OCI-LY3 (cell line): ENCODE data around the gene NPEPL1.

Experiments
- H2AFZ ChIP-seq: fragments of 200-600, 300-600 bp; shearing (Covaris generic); 2 replicates; pipeline ENCODE4 v1.6.0; 2014; ENCODE audit warnings: antibody characterized with exemption, low read depth, low read length
- H3K27ac ChIP-seq: fragments of 200-600, 300-600 bp; sonication (generic); 2 replicates; pipeline ENCODE4 v1.5.1; 2014; ENCODE audit warnings: mild to moderate bottlenecking, low read length, moderate library complexity, mixed read lengths
- H3K27me3 ChIP-seq: fragments of 200-600, 300-600 bp; sonication (generic); 2 replicates; pipeline ENCODE4 v1.6.1; 2014; ENCODE audit warnings: low read depth, low read length, mixed read lengths
- H3K36me3 ChIP-seq: fragments of 200-600, 300-600 bp; sonication (generic); replicated peaks from 2 replicates; pipeline ENCODE3; 2014; ENCODE audit warnings: low read depth, low read length, mixed read lengths
- H3K4me1 ChIP-seq: fragments of 300-600, 200-600 bp; sonication (generic); 2 replicates; pipeline ENCODE4 v1.6.1; 2014; ENCODE audit warnings: low read length, mixed read lengths
- H3K4me2 ChIP-seq: fragments of 200-600, 300-600 bp; sonication (generic); 2 replicates; pipeline ENCODE4 v1.6.1; 2014; ENCODE audit warnings: low read length, mixed read lengths
- H3K4me3 ChIP-seq: fragments of 300-600, 200-600 bp; sonication (generic); 2 replicates; pipeline ENCODE4 v1.5.1; 2014; ENCODE audit warnings: antibody characterized with exemption, mild to moderate bottlenecking, low read length, moderate library complexity
- H3K79me2 ChIP-seq: fragments of 300-600, 200-600 bp; shearing (Covaris generic); 2 replicates; pipeline ENCODE4 v1.6.1; 2014; ENCODE audit warnings: mild to moderate bottlenecking, low read length, mixed read lengths
- H3K9ac ChIP-seq: fragments of 300-600, 200-600 bp; shearing (Covaris generic); 2 replicates; pipeline ENCODE4 v1.6.0; 2014; ENCODE audit warnings: mild to moderate bottlenecking, low read length, moderate library complexity
- H3K9me3 ChIP-seq: fragments of 200-600, 300-600 bp; shearing (Covaris generic); 2 replicates; pipeline ENCODE4 v1.6.1; 2014; ENCODE audit warnings: low read length, mixed read lengths; ENCODE audit not compliant: insufficient read depth
- H4K20me1 ChIP-seq: fragments of 200-600, 300-600 bp; sonication (generic); 2 replicates; pipeline ENCODE4 v1.6.1; 2016; ENCODE audit warnings: low read length, mixed read lengths; ENCODE audit not compliant: insufficient read depth
- EZH2phosphoT487 ChIP-seq: fragments of 200-600 bp; shearing (Covaris generic); IDR thresholded peaks from 2 replicates; pipeline ENCODE4 v1.6.1; 2018; ENCODE audit warnings: antibody characterized with exemption, mixed run types, low read depth
- TF ChIP-seq, protein P1 (sequence below): fragments of 200-600, 300-600 bp; sonication (generic); IDR thresholded peaks from 2 replicates; pipeline ENCODE4 v1.5.1; 2014; ENCODE audit warnings: antibody characterized with exemption, low read length, low read depth

Gene NPEPL1

GRCh38 chr20:58659841-58660240, 32.8 kb upstream of the NPEPL1 start:
- Histone ChIP-seq H3K36me3 (peaks cover 23% of the 10 kb centered on the region), H3K79me2 (peaks cover 93% of the 10 kb centered on the region), H3K9ac (no peak overlapping the region), H3K4me3 (no peak overlapping the region), H3K4me1 (no peaks in the 10 kb centered on the region), H4K20me1 (peaks cover 56% of the 10 kb centered on the region), H3K4me2 (no peak overlapping the region), H2AFZ (no peak overlapping the region), H3K27me3 (no peaks in the 10 kb centered on the region), H3K27ac (no peak overlapping the region), H3K9me3 (no peaks in the 10 kb centered on the region)
- TF ChIP-seq EZH2phosphoT487: no peak
- TF ChIP-seq, protein P1, sequence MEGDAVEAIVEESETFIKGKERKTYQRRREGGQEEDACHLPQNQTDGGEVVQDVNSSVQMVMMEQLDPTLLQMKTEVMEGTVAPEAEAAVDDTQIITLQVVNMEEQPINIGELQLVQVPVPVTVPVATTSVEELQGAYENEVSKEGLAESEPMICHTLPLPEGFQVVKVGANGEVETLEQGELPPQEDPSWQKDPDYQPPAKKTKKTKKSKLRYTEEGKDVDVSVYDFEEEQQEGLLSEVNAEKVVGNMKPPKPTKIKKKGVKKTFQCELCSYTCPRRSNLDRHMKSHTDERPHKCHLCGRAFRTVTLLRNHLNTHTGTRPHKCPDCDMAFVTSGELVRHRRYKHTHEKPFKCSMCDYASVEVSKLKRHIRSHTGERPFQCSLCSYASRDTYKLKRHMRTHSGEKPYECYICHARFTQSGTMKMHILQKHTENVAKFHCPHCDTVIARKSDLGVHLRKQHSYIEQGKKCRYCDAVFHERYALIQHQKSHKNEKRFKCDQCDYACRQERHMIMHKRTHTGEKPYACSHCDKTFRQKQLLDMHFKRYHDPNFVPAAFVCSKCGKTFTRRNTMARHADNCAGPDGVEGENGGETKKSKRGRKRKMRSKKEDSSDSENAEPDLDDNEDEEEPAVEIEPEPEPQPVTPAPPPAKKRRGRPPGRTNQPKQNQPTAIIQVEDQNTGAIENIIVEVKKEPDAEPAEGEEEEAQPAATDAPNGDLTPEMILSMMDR: no peak

- Histone ChIP-seq H3K27ac (no peak overlapping the region), H3K79me2 (peaks cover 92% of the 10 kb centered on the region), H3K36me3 (peaks cover 20% of the 10 kb centered on the region), H3K4me1 (no peaks in the 10 kb centered on the region), H3K4me2 (no peak overlapping the region), H2AFZ (no peak overlapping the region), H3K9ac (no peak overlapping the region), H3K27me3 (no peaks in the 10 kb centered on the region), H4K20me1 (peaks cover 58% of the 10 kb centered on the region), H3K9me3 (no peaks in the 10 kb centered on the region), H3K4me3 (no peak overlapping the region)
- TF ChIP-seq, protein P1: no peak
- no peak for TF ChIP-seq EZH2phosphoT487
Measured at GRCh38 chr20:58660855-58661597, 31.6 kb upstream of the NPEPL1 start.

GRCh38 chr20:58661598-58662473, 30.8 kb upstream of the NPEPL1 start:
- TF ChIP-seq, protein P1: no peak
- TF ChIP-seq EZH2phosphoT487: no peak
- Histone ChIP-seq H3K4me3 (no peak overlapping the region), H3K36me3 (peaks cover 24% of the 10 kb centered on the region), H3K27me3 (no peaks in the 10 kb centered on the region), H3K79me2 (peaks cover 84% of the 10 kb centered on the region), H2AFZ (no peak overlapping the region), H3K9me3 (no peaks in the 10 kb centered on the region), H3K27ac (no peak overlapping the region), H3K4me2 (no peak overlapping the region), H3K4me1 (no peaks in the 10 kb centered on the region), H3K9ac (no peak overlapping the region), H4K20me1 (peaks cover 53% of the 10 kb centered on the region)

DNA sequence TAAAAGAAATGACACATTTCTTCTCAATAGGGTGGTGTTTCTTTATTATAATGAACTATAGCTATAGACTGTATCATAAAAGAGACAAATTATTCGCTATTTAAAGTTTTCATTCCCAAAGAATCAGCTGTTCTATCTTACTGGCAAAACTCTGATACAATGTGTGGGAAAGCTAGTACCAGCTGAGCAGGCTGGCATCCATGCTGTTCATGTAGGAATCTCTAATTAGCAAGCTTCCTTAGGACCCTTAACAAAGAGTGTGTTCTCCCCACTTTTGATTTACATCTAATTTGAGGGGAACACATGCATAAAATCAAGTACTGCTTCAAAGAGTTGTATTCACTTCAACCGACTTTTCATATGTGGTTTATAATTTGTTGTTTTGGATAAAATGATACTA, 28.3 kb upstream of the NPEPL1 start:
- H3K4me2 ChIP-seq: no peak overlapping the region
- H3K4me3 ChIP-seq: no peak overlapping the region
- peaks cover 66% of the 10 kb centered on the region for H4K20me1 ChIP-seq
- H3K79me2 ChIP-seq: peaks cover 59% of the 10 kb centered on the region
- H3K36me3 ChIP-seq: peaks cover 42% of the 10 kb centered on the region
- no peaks in the 10 kb centered on the region for H3K27me3 ChIP-seq
- no peak overlapping the region for H3K9ac ChIP-seq
- H2AFZ ChIP-seq: no peak overlapping the region
- TF ChIP-seq EZH2phosphoT487: no peak
- TF ChIP-seq, protein P1: no peak
- no peaks in the 10 kb centered on the region for H3K9me3 ChIP-seq
- H3K27ac ChIP-seq: no peak overlapping the region
- H3K4me1 ChIP-seq: peaks cover 3% of the 10 kb centered on the region
